GM19023 (cell line): ENCODE results near the gene IL19.
"Not testable (repeated sequence)": the region's sequence is repeated elsewhere in the genome, so short reads cannot be mapped to it uniquely, and the experiment has no call there.

Source experiments
- ATAC-seq: cut with Tn5 transposase; IDR thresholded peaks from one replicate; pipeline ENCODE4 v1.9.1; 2021; ENCODE audit warnings: mild to moderate bottlenecking, moderate library complexity; ENCODE audit not compliant: unreplicated experiment

The IL19 gene

DNA sequence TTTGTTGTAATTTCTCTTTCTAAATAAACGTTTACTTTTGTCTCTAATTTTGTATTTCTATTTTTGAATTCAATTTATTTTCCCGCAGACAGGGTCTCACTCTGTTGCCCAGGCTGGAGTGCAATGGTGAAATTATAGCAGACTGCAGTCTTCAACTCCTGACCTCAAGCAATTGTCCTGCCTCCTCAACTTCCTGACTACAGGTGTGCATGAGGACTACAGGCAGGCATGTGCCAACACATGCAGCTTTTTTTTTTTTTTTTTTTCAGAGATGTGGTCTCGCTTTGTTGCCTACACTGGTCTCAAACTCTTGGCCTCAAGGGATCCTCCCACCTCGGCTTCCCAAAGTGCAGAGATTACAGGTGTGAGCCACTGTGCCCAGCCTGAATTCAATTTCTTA, 58.2 kb downstream of the IL19 start:
- no peak for ATAC-seq

- ATAC-seq = no peak
These were observed 58.7 kb downstream of the IL19 start for GRCh38 chr1:206829282-206829681.

- no peak for ATAC-seq
These were observed 59.3 kb downstream of the IL19 start for GRCh38 chr1:206829875-206830274.

- ATAC-seq = no peak
These were observed 61.1 kb downstream of the IL19 start for GRCh38 chr1:206831650-206832049.

DNA sequence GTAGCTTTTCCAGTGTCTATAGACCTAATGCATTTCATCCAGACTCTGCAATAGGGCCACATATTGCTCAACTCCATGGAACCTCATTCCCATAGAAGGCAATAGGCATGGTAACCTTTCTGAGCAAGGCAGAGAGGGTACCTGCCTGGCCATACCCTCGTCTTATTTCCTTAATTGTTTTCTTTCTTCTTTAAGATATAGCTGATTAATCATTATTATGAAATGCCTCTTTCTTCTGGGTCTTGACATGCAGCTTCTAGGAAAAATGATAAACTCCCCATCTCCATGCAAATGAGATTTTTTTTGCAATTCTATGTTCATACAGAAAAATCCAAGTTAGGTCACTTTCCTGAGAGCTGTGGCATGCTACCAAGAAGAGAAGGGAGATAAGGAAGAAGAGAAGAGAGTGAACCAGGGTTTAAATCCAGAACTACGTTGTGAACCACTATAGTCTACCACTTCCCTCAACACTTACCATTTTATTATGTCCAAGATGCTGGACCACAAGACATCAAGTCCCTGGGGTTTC, 61.8 kb downstream of the IL19 start:
- no peak for ATAC-seq

DNA sequence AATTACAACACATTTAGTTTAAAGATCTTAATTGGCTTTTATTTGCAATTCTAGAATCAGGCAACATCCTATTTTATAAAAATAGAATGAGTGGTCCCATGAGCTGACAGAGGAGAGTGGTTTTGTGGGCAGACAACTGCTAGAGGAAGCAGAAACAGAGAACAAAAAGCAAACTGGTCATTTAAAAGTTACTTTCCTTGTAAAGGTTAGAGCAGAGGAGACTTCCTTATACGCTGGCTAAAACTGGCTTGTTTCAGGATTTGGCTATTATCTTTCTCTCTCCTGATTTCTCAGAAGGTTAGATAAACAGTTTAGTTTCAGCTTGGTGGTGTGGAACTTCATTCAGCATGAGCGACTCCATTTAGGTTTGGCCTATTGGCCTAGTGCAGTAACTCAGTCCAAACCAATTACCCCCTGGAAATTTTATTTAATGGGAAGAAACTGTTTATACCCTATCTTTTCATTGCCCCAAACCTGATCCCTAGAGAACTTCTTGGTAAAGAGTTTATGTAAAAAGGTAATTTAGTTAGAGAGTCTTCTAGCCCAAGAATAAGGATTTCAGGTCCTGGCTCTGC, 62.6 kb downstream of the IL19 start:
- no peak for ATAC-seq

- no peak for ATAC-seq
These were observed 63.2 kb downstream of the IL19 start for GRCh38 chr1:206833801-206834200.

DNA sequence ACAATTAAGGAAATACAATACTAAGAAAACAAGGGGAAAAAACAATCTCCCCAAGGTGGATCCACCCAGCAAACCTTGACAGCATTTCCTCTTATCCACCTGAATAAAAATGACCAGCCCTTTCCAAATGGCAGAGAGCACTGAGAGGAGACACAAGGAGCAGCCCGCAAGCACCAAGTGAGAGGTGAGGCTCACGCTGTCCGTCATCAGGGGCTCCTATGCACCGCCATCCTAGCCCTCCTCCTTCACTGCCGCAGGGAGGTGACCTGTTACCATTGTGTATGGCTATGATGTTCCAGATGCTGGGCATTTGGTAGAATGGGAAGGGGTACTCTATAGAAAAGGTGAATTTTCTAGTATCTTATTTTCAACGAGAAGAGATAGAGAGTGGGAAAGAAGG, 63.6 kb downstream of the IL19 start:
- ATAC-seq = no peak

GRCh38 chr1:206834711-206835110, 64.1 kb downstream of the IL19 start:
- no peak for ATAC-seq

DNA sequence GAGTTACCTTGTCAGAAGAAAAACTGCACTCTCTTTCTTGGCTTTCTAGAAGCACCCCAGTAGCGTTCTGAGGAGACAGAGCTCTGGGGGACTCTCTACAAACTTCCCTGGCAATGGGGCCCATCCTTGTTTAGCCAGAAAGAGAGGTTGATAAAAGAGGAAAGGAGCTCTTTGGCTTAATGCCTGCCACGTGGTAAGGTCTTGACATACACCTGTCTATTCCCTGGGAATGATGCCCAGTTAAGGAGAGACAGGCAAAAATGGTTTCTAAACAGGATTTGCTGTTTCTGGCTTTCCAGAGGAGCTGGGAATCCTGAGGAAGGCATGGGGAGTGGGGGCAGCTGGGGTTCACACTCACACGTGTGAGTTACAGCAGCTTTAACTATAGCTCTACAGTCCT, 64.6 kb downstream of the IL19 start:
- ATAC-seq = no peak

- ATAC-seq = no peak
These were observed 65.5 kb downstream of the IL19 start for GRCh38 chr1:206836111-206836510.

GRCh38 chr1:206839006-206839560, 68.5 kb downstream of the IL19 start:
- ATAC-seq = no peak

GRCh38 chr1:206839857-206840256, 69.3 kb downstream of the IL19 start:
- ATAC-seq = no peak

GRCh38 chr1:206841609-206842323, 71.2 kb downstream of the IL19 start:
- no peak for ATAC-seq

GRCh38 chr1:206842854-206843253, 72.3 kb downstream of the IL19 start:
- no peak for ATAC-seq

- ATAC-seq = no peak
These were observed 73.1 kb downstream of the IL19 start for GRCh38 chr1:206843626-206844025.

DNA sequence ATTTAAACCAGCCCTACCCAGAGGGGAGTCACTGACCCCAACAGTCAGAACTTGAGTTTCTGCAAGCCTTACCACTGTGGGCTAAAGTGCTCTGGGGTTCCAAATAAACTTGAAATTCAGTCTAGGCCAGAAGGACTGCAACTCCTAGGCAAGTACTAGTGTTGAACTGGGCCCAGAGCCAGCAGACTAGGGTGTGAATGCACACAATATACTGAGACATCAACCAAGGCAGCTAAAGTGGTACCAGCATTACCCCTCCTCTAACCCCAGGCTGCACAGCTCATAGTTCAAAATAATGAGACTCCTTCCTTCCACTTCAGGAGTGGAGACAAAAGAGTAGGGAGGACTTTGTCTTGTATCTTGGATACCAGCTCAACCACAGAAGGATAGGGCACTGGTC, 75.9 kb downstream of the IL19 start:
- ATAC-seq = no peak

- ATAC-seq = no peak
These were observed 76.8 kb downstream of the IL19 start for GRCh38 chr1:206847337-206847834.

DNA sequence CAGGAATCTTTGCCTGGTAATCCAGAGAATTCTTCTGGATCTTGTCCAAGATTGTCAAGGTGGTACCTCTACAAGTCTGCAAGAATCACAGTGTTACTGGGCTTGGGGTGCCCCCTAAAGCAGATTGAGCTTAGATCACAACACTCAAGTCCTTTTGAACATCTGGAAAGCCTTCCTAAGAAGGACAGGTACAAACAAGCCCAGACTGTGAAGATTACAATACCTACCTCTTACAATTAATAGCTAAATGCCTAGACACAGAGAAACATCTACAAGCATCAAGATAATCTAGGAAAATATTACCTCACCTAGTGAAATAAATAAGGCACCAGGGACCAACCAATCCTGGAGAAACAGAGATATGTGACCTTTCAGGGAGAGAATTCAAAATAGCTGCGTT, 77.4 kb downstream of the IL19 start:
- no peak for ATAC-seq

DNA sequence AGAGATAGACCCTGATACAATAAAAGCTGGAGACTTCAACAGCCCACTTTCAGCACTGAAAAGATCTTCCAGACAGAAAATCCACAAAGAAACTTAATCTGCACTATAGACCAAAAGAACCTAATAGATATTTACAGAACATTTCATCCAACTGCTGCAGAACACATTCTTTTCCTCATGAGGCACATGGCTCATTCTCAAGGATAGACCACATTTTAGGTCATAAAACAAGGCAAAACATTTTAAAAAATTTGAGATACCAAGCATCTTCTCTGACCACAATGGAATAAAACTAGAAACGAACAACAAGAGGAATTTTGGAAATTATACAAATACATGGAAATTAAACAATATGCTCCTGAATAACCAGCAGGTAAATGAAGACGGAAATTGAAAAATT, 79.8 kb downstream of the IL19 start:
- no peak for ATAC-seq

- ATAC-seq = no peak
These were observed 80.9 kb downstream of the IL19 start for GRCh38 chr1:206851341-206852010.

DNA sequence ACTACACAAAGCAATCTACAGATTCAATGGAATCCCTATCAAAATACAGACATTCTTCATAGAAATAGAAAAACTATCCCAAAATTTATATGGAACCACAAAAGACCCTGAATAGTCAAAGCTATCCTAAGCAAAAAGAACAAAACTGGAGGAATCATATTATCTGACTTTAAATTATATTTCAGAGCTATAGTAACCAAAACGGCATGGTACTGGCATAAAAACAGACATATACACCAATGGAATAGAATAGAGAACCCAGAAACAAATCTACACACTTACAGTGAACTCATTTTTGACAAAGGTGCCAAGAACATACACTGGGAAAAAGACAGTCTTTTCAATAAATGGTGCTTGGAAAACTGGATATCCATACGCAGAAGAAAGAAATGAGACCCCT, 82.1 kb downstream of the IL19 start:
- ATAC-seq = not testable (repeated sequence)
